ENCODE data around the gene COL4A2.

- TF ChIP-seq CTCF (IDR thresholded peaks at IDR 0.05) (no peak), POLR2A (IDR thresholded peaks at IDR 0.05) (no peak)
Measured at GRCh38 chr13:110540871-110541525, 233.9 kb downstream of the COL4A2 start.
